ENCODE measurements around the gene NPIPB2. TPM values are rescaled to one million over a fixed set of nuclear protein-coding genes. Genes with fewer than 3 reads are reported as not detected.

The NPIPB2 gene
- polyA plus RNA-seq, 3 donors, result 4.1 to 14.8 (median 5.4) TPM

Other genes starting within 250 kb of the NPIPB2 start
- 10 to 100 TPM; 40.2 to 42.6 (median 41.7) TPM for gene TXNDC11, start 199.2 kb downstream of the NPIPB2 start, polyA plus RNA-seq (ENCODE audit: insufficient read length in 3 of 3)
- 10 to 100 TPM; 72.8 to 98.0 (median 86.9) TPM for gene ZC3H7A, start 144.8 kb downstream of the NPIPB2 start, polyA plus RNA-seq (ENCODE audit: insufficient read length in 3 of 3)
- 100 to 1,000 TPM; 214 to 289 (median 238) TPM for gene RSL1D1, start 90.5 kb downstream of the NPIPB2 start, polyA plus RNA-seq (ENCODE audit: insufficient read length in 3 of 3)
- 100 to 1,000 TPM; 104 to 132 (median 114) TPM for gene GSPT1, start 26.1 kb downstream of the NPIPB2 start, polyA plus RNA-seq (ENCODE audit: insufficient read length in 3 of 3)
- under 1 TPM; 0.15 to 0.34 (median 0.19) TPM for gene TNFRSF17, start 23.2 kb upstream of the NPIPB2 start, polyA plus RNA-seq (ENCODE audit: insufficient read length in 3 of 3)
- gene SNX29, start 34.7 kb upstream of the NPIPB2 start, polyA plus RNA-seq (ENCODE audit: insufficient read length in 3 of 3), result 10 to 100 TPM; 30.1 to 36.3 (median 36.2) TPM